Measurements from ENCODE around the gene FIBP. TPM values are rescaled to one million over a fixed set of nuclear protein-coding genes. Genes with fewer than 3 reads are reported as not detected.

Gene FIBP
- total and polyA plus RNA-seq, 10 of the 15 experiments (the other 5 are each of a cell fraction or from before 2014, with no cell fraction given), result 65.1 to 182 (median 94.6) TPM

DNA sequence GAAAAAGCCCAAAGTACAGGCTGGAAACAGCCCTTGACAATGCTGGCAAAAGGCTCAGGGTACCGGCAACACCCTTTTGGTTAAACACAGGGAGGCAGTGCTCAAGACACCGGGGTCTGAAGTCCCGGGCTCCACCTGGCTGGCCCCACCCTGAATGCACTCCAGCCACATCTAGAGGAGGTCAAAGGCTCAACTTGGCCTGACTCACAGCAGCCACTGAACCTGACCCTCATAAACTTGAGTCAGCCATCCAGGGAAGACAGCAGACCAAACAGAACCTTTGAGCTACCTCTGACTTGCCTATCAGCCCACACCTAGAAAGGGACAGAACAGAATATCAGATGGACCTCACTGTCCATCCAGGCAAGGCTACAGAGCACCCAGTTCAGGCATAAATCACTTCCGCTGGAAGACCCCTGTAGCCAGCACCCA, 34.1 kb downstream of the FIBP start:
- FAIRE-seq, result no peak

GRCh38 chr11:65853246-65853979, 34.9 kb downstream of the FIBP start:
- POLR2A ChIA-PET, result interaction anchor here (1.1 kb wide), 1 partner anchor 147 kb away, joined by 4 read pairs; no protein-coding TSS in a partner anchor
- Histone ChIP-seq H3K27ac (ENCODE audit: control insufficient read depth, insufficient read depth) (no peak overlapping the region), H4K20me1 (ENCODE audit: control insufficient read depth, insufficient read depth) (peaks cover 24% of the 10 kb centered on the region), H3K36me3 (ENCODE audit: control insufficient read depth in 2 of 2, insufficient read depth in 2 of 2, low read length in 1 of 2) (peaks cover 32 to 41% of the 10 kb centered on the region in 2 experiments; a peak in 3 of 4 replicates), H3K27me3 (replicated peaks in 1 of 2; ENCODE audit: control insufficient read depth in 2 of 2, insufficient read depth in 2 of 2, low read length in 1 of 2) (no peaks in the 10 kb centered on the region), H3K4me1 (ENCODE audit: control insufficient read depth, insufficient read depth, low read length) (peaks cover 10% of the 10 kb centered on the region), H3K9ac (ENCODE audit: control insufficient read depth, insufficient read depth, low read length) (no peak overlapping the region), H3K79me2 (ENCODE audit: control insufficient read depth, insufficient read depth, low read length) (peaks cover 42% of the 10 kb centered on the region), H3K4me2 (ENCODE audit: control insufficient read depth, insufficient read depth) (no peak overlapping the region), H3K4me3 (no peak overlapping the region), H3K9me3 (replicated peaks; ENCODE audit: control insufficient read depth, insufficient read depth, low read length) (peaks cover 2% of the 10 kb centered on the region; the same call in 2 of the 3 replicates), H2AFZ (ENCODE audit: control insufficient read depth, low read depth, low read length) (no peak overlapping the region)
- 91% methylated on average over 6 of the region's 6 CpGs for WGBS (ENCODE audit: insufficient coverage, insufficient replicate concordance, low lambda C conversion rate, missing lambda C conversion rate)
- in situ Hi-C loops (cut with MboI) (loop anchor here (25.0 kb wide), 1 partner anchor 1616 kb away; the partner anchor contains the start of genes DNAJC4, FKBP2, NUDT22 and PPP1R14B), intact Hi-C loops (cut with micrococcal nuclease; ENCODE audit: unreplicated experiment) (no loop called here)
- peak; percentile 57 for TF ChIP-seq POLR2A (IDR thresholded peaks at IDR 0.05; ENCODE audit: low read depth, low read length)
- TF ChIP-seq E4F1 (IDR thresholded peaks at IDR 0.05; ENCODE audit: borderline replicate concordance, partially characterized antibody), result no peak
- TF ChIP-seq CTCF (IDR thresholded peaks at IDR 0.05 in 2 of 3, conservative IDR thresholded peaks at IDR 0.05 in 1 of 3; ENCODE audit: control insufficient read depth in 2 of 3, extremely low read depth in 1 of 3, insufficient read depth in 1 of 3, low read depth in 3 of 3, low read length in 3 of 3), result 0 out of 6 replicates have a peak, but pooled peaks of 1 of the 3 experiments have one; percentile 2
- peak; percentile 21; the same call in 1 of the 2 replicates for TF ChIP-seq POLR2AphosphoS5 (IDR thresholded peaks at IDR 0.05; ENCODE audit: low read length)
- TF ChIP-seq JUND (IDR thresholded peaks at IDR 0.05; ENCODE audit: low read depth, low read length), result no peak
- no peak for TF ChIP-seq KDM1A (IDR thresholded peaks at IDR 0.05; ENCODE audit: borderline replicate concordance)
- TF ChIP-seq NR2C1 (IDR thresholded peaks at IDR 0.05), result no peak
- TF ChIP-seq PAX5 (IDR thresholded peaks at IDR 0.05; ENCODE audit: borderline replicate concordance, low read depth, low read length), result 0 out of 2 replicates have a peak, but pooled peaks have one; percentile 9
- SMC1A ChIA-PET (ENCODE audit: uncharacterized antibody, unreplicated experiment), result no interaction called here
- no TSS peak for BruUV-seq (replicated peaks)
- DNase-seq (ENCODE audit: low read depth, low spot score) (no peak), ATAC-seq (no peak), FAIRE-seq (no peak)
- CTCF ChIA-PET, result interaction anchor here (0.6 to 1.2 kb wide), 4 partner anchors 10 to 137 kb away, joined by 3 to 4 read pairs (median 4); no protein-coding TSS in a partner anchor
- RAD21 ChIA-PET (ENCODE audit: unreplicated experiment), result interaction anchor here (0.5 kb wide), 1 partner anchor 281 kb away, joined by 3 read pairs; the partner anchor contains the start of gene FAM89B

More for the DNA sequence above, 34.1 kb downstream of the FIBP start:
- in situ Hi-C loops (cut with MboI) (loop anchor here (25.0 kb wide), 1 partner anchor 1617 kb away; the partner anchor contains the start of genes DNAJC4, FKBP2, NUDT22 and PPP1R14B), intact Hi-C loops (cut with micrococcal nuclease; ENCODE audit: unreplicated experiment) (no loop called here)
- ATAC-seq (no peak), DNase-seq (ENCODE audit: low read depth, low spot score) (no peak)
- Histone ChIP-seq H3K27me3 (replicated peaks in 1 of 2; ENCODE audit: control insufficient read depth in 2 of 2, insufficient read depth in 2 of 2, low read length in 1 of 2) (no peaks in the 10 kb centered on the region), H3K4me2 (ENCODE audit: control insufficient read depth, insufficient read depth) (no peak overlapping the region), H4K20me1 (ENCODE audit: control insufficient read depth, insufficient read depth) (peaks cover 24% of the 10 kb centered on the region), H3K9me3 (replicated peaks; ENCODE audit: control insufficient read depth, insufficient read depth, low read length) (peaks cover 2% of the 10 kb centered on the region; the same call in 2 of the 3 replicates), H2AFZ (ENCODE audit: control insufficient read depth, low read depth, low read length) (no peak overlapping the region), H3K27ac (ENCODE audit: control insufficient read depth, insufficient read depth) (no peak overlapping the region), H3K36me3 (ENCODE audit: control insufficient read depth in 2 of 2, insufficient read depth in 2 of 2, low read length in 1 of 2) (peaks cover 32 to 41% of the 10 kb centered on the region in 2 experiments; a peak in 3 of 4 replicates), H3K4me3 (no peak overlapping the region), H3K9ac (ENCODE audit: control insufficient read depth, insufficient read depth, low read length) (no peak overlapping the region), H3K79me2 (ENCODE audit: control insufficient read depth, insufficient read depth, low read length) (peaks cover 46% of the 10 kb centered on the region), H3K4me1 (ENCODE audit: control insufficient read depth, insufficient read depth, low read length) (peaks cover 10% of the 10 kb centered on the region)
- SMC1A ChIA-PET (ENCODE audit: uncharacterized antibody, unreplicated experiment), result no interaction called here
- POLR2A ChIA-PET, result no interaction called here
- no TSS peak for BruUV-seq (replicated peaks)
- TF ChIP-seq HDAC6 (IDR thresholded peaks at IDR 0.05; ENCODE audit: unreplicated experiment) (no peak), POLR2AphosphoS5 (IDR thresholded peaks at IDR 0.05; ENCODE audit: low read length) (peak; percentile 14)
- CTCF ChIA-PET, result interaction anchor here (0.6 to 1.2 kb wide), 2 partner anchors 37 to 137 kb away, joined by 3 read pairs; no protein-coding TSS in a partner anchor
- 82% methylated on average over 4 of the region's 4 CpGs for WGBS (ENCODE audit: insufficient coverage, insufficient replicate concordance, low lambda C conversion rate, missing lambda C conversion rate)
- RAD21 ChIA-PET (ENCODE audit: unreplicated experiment), result interaction anchor here (0.5 kb wide), 1 partner anchor 282 kb away, joined by 3 read pairs; the partner anchor contains the start of gene FAM89B

Data from GM12878 (cell line).